Prostate gland (tissue), 2 donors: ENCODE measurements around the gene NPR3. TPM values are rescaled to one million over a fixed set of nuclear protein-coding genes. Genes with fewer than 3 reads are reported as not detected.

ENCODE experiments used
- DNase-seq: peaks from one replicate; pipeline ENCODE4 v3.0.0-alpha.2; 2019; ENCODE audit warnings: low spot score
- H3K27ac ChIP-seq, 2 donors: fragments of 200-600 bp; sonication (generic); 2 replicates each; pipeline ENCODE4 v1.5.1; 2017 to 2019
- H3K27me3 ChIP-seq: fragments of 200-600 bp; sonication (generic); replicated peaks from 2 replicates; pipeline ENCODE4 v1.5.1; 2019; ENCODE audit not compliant: insufficient read depth
- H3K36me3 ChIP-seq, 2 donors: fragments of 200-600 bp; sonication (generic); 1 replicate in 1 of 2; 2 replicates in 1 of 2; pipeline versions ENCODE4 v1.5.1 to v1.8.1; 2017 to 2019
- H3K4me1 ChIP-seq: fragments of 200-600 bp; sonication (generic); replicated peaks from 2 replicates; pipeline ENCODE4 v1.5.1; 2019
- H3K4me3 ChIP-seq, 2 donors: fragments of 200-600 bp; sonication (generic); 2 replicates each; pipeline ENCODE4 v1.5.1; 2017 to 2019
- H3K9me3 ChIP-seq: fragments of 200-600 bp; sonication (generic); 2 replicates; pipeline ENCODE4 v1.5.1; 2017
- CTCF ChIP-seq, 4 experiments: fragments of 200-600 bp in 2 of 4; fragments of 450-650 bp in 2 of 4; sonication (generic) in 2 of 4; IDR thresholded peaks; 1 replicate in 3 of 4; 2 replicates in 1 of 4; pipeline ENCODE4 v1.5.1; 2016 to 2019; ENCODE audit warnings: antibody characterized with exemption in 4 of 4, mild to moderate bottlenecking in 2 of 4, moderate library complexity in 2 of 4
- POLR2A ChIP-seq: fragments of 450-650 bp; IDR thresholded peaks from one replicate; pipeline ENCODE4 v1.6.1; 2016; ENCODE audit warnings: antibody characterized with exemption, mild to moderate bottlenecking
- POLR2AphosphoS5 ChIP-seq: sonication (generic); formaldehyde crosslinking; IDR thresholded peaks from one replicate; pipeline ENCODE4 v1.6.1; 2017; ENCODE audit warnings: antibody characterized with exemption
- WGBS: methylation state at CpG from one replicate; pipeline ENCODE4 v1.1.5; 2018; 5-methylcytosine and 5-hydroxymethylcytosine counted together
- intact Hi-C: fragments of 100-400 bp; cut with DNase I; formaldehyde crosslinking; loops from one replicate; pipeline ENCODE4 v1.14.2; 2022
- total RNA-seq, 2 donors: library from RNA; depleted of rRNA; stranded (reverse); fragments of >200 nt; gene quantifications; one replicate each; pipeline ENCODE4 v1.1.0, GENCODE V29; 2016

The NPR3 gene
- total RNA-seq, 2 donors from 2014 or later = 4.3 to 23.9 TPM

DNA sequence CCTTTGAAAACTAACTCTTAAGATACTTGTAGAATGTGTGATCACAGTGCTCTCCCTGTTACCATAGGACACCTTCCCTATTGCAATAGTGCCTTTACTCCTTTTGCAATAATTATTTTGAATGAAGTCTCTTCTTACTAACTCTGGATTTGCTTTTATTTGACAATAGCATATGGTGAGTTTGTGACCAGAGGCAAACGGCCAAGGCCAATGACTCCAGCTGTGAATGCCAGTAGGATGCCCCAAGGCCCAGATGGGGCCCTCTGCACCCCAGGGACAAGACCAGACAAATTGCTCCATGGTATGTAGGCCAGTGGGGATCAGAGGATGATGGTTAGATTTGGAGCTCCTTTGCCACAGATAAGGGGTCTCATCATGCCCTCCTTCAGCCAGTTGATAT lies 116.9 kb downstream of the NPR3 start:
- no peak overlapping the region for H3K4me3 ChIP-seq
- H3K9me3 ChIP-seq = no peaks in the 10 kb centered on the region
- H3K36me3 ChIP-seq = no peaks in the 10 kb centered on the region
- H3K27ac ChIP-seq = no peak overlapping the region
- no peaks in the 10 kb centered on the region for H3K4me1 ChIP-seq
- WGBS = 63% methylated on average over 1 of the region's 1 CpG
- DNase-seq = no peak
- no peaks in the 10 kb centered on the region for H3K27me3 ChIP-seq
- TF ChIP-seq POLR2AphosphoS5 (no peak), POLR2A (no peak), CTCF (IDR thresholded peaks at IDR 0.05) (no peak)
- intact Hi-C loops = no loop called here

DNA sequence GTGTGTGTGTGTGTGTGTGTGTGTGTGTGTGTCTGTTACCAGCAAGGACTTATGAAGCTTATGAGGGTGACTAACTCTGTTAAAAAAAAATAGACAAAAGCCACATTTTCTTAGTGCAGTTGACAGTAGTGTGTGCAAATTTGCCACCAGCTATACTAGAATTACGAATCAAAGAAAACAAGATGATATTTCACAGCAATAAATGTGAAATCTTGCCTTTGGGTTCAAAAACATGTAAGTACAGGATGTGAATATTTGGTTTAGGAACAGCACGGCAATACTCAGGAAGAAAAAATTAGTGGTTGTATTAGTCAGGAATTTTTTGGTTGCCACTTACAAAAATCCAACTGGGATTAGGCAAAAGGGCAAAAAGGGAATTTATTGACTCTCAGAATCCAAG lies 117.4 kb downstream of the NPR3 start:
- H3K27me3 ChIP-seq = no peaks in the 10 kb centered on the region
- no peaks in the 10 kb centered on the region for H3K9me3 ChIP-seq
- no peak overlapping the region for H3K27ac ChIP-seq
- WGBS = 56% methylated on average over 2 of the region's 2 CpGs
- H3K36me3 ChIP-seq = no peaks in the 10 kb centered on the region
- no peak overlapping the region for H3K4me3 ChIP-seq
- no peaks in the 10 kb centered on the region for H3K4me1 ChIP-seq
- TF ChIP-seq POLR2A (no peak), POLR2AphosphoS5 (no peak), CTCF (IDR thresholded peaks at IDR 0.05) (no peak)
- intact Hi-C loops = no loop called here
- DNase-seq = no peak

- H3K27ac ChIP-seq = peak overlapping the region; percentile 11 to 49
- WGBS = 32% methylated on average over 1 of the region's 1 CpG
- TF ChIP-seq CTCF (IDR thresholded peaks at IDR 0.05) (no peak), POLR2AphosphoS5 (no peak), POLR2A (no peak)
- H3K4me1 ChIP-seq = no peaks in the 10 kb centered on the region
- H3K4me3 ChIP-seq = no peak overlapping the region
- intact Hi-C loops = no loop called here
- no peaks in the 10 kb centered on the region for H3K9me3 ChIP-seq
- DNase-seq = no peak
- no peaks in the 10 kb centered on the region for H3K36me3 ChIP-seq
- H3K27me3 ChIP-seq = no peaks in the 10 kb centered on the region
These were observed 120.5 kb downstream of the NPR3 start for GRCh38 chr5:32831624-32832023.

GRCh38 chr5:32833127-32833526 lies 122.0 kb downstream of the NPR3 start:
- no peak for TF ChIP-seq POLR2A
- TF ChIP-seq CTCF (IDR thresholded peaks at IDR 0.05) = no peak
- TF ChIP-seq POLR2AphosphoS5 = no peak
- no peaks in the 10 kb centered on the region for H3K27me3 ChIP-seq
- no peak overlapping the region for H3K4me3 ChIP-seq
- no peak for DNase-seq
- intact Hi-C loops = no loop called here
- H3K9me3 ChIP-seq = no peaks in the 10 kb centered on the region
- no peak overlapping the region for H3K27ac ChIP-seq
- WGBS = 89% methylated on average over 1 of the region's 1 CpG
- no peaks in the 10 kb centered on the region for H3K4me1 ChIP-seq
- H3K36me3 ChIP-seq = no peaks in the 10 kb centered on the region

DNA sequence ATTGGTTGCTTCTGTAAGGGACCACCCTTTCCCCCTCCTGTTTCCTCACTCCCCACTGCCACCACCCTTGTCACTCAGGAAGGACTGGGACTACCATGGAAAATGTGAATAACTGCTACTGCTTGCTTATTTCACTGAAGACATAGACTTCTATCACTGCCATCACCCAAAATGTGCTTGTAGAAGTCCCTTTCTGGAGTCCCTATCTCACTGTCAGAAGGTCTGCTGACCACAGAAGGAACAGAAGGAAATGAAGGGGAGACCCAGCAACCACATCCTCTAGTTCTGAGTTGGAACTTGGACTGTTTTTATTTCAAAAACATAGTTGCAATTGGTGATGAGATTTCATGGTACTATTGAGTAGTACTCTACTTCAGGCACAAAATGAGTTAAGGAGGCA lies 122.5 kb downstream of the NPR3 start:
- TF ChIP-seq CTCF (IDR thresholded peaks at IDR 0.05) = no peak
- no peak for TF ChIP-seq POLR2AphosphoS5
- no peak for TF ChIP-seq POLR2A
- no peaks in the 10 kb centered on the region for H3K4me1 ChIP-seq
- intact Hi-C loops = no loop called here
- no peak overlapping the region for H3K27ac ChIP-seq
- H3K36me3 ChIP-seq = no peaks in the 10 kb centered on the region
- no peaks in the 10 kb centered on the region for H3K9me3 ChIP-seq
- H3K27me3 ChIP-seq = no peaks in the 10 kb centered on the region
- no peak for DNase-seq
- no peak overlapping the region for H3K4me3 ChIP-seq
